Right lobe of liver (tissue), 6 donors: ENCODE measurements around the gene MAP7D1. TPM values are rescaled to one million over a fixed set of nuclear protein-coding genes. Genes with fewer than 3 reads are reported as not detected.

ENCODE experiments used
- ATAC-seq, 4 donors: fragments of 200-7000 bp; cut with Tn5 transposase; one replicate each; pipeline ENCODE4 v1.9.1; 2020; ENCODE audit warnings: mild to moderate bottlenecking in 4 of 4, moderate library complexity in 4 of 4
- DNase-seq, 3 donors: peaks; one replicate each; pipeline ENCODE4 v3.0.0-alpha.2; 2020
- H3K27ac ChIP-seq, 3 donors: fragments of 200-600 bp; one replicate each; pipeline ENCODE4 v1.8.0; 2022
- H3K27me3 ChIP-seq, 2 donors: fragments of 200-600 bp; one replicate each; pipeline ENCODE4 v1.8.0; 2022
- H3K36me3 ChIP-seq, 4 donors: fragments of 200-600 bp; sonication (generic) in 1 of 4; one replicate each; pipeline versions ENCODE4 v1.5.1 to v1.8.0; 2017 to 2022; ENCODE audit warnings: control low read depth in 1 of 4
- H3K4me1 ChIP-seq, 4 donors: fragments of 200-600 bp; sonication (generic) in 1 of 4; one replicate each; pipeline versions ENCODE4 v1.5.1 to v1.8.0; 2017 to 2022; ENCODE audit warnings: control low read depth in 1 of 4
- H3K4me3 ChIP-seq, 3 donors: fragments of 200-600 bp; one replicate each; pipeline ENCODE4 v1.8.0; 2022
- H3K9me3 ChIP-seq, 4 donors: fragments of 200-600 bp; sonication (generic) in 1 of 4; one replicate each; pipeline versions ENCODE4 v1.5.1 to v1.8.0; 2017 to 2022; ENCODE audit warnings: control low read depth in 1 of 4
- POLR2A ChIP-seq: fragments of 450-650 bp; IDR thresholded peaks from one replicate; pipeline ENCODE4 v1.6.1; 2017; ENCODE audit warnings: antibody characterized with exemption, mild to moderate bottlenecking
- WGBS: methylation state at CpG from one replicate; pipeline ENCODE4 v1.1.6; 2018; ENCODE audit warnings: low coverage, low lambda C conversion rate; ENCODE audit not compliant: insufficient coverage; ENCODE audit errors: missing lambda C conversion rate; 5-methylcytosine and 5-hydroxymethylcytosine counted together
- intact Hi-C, 2 donors: fragments of 100-400 bp; cut with DNase I; formaldehyde crosslinking; loops; one replicate each; pipeline versions ENCODE4 v1.11.2 to v1.14.1; 2022
- total RNA-seq, 6 experiments: library from RNA; depleted of rRNA in 2 of 6; stranded (reverse); fragments of >200 nt in 2 of 6; fragmentation: NEBNext Ultra II Directional in 3 of 6; extraction: Animal tissue kit (Norgen Biotek cat#: 25700) in 3 of 6; gene quantifications; one replicate each; pipeline versions ENCODE4 v1.1.0 to v1.2.4, GENCODE V29; 2016 to 2023
- TF ChIP-seq, protein P1 (sequence below), 4 donors: fragments of 200-600 bp in 3 of 4; fragments of 450-650 bp in 1 of 4; IDR thresholded peaks; one replicate each; pipeline versions ENCODE4 v1.5.1 to v1.8.0; 2016 to 2022; ENCODE audit warnings: antibody characterized with exemption in 4 of 4, mild to moderate bottlenecking in 2 of 4
- donor health status: DM: no; HTN: yes; CAD: no.
- donor health status: DM: no; HTN: no; CAD: no.
- donor health status: DM: no; HTN: no; CAD: no.
- donor health status: DM: no; HTN: yes; CAD: no.
- donor health status: DM: no; HTN: yes; CAD: no.

MAP7D1 gene
- total RNA-seq, 6 experiments from 2014 or later: 10.2 to 28.2 (median 15.8) TPM

- H3K9me3 ChIP-seq: no peaks in the 10 kb centered on the region
- 44% methylated on average over 2 of the region's 7 CpGs for WGBS
- no peak for TF ChIP-seq POLR2A
- TF ChIP-seq, protein P1, sequence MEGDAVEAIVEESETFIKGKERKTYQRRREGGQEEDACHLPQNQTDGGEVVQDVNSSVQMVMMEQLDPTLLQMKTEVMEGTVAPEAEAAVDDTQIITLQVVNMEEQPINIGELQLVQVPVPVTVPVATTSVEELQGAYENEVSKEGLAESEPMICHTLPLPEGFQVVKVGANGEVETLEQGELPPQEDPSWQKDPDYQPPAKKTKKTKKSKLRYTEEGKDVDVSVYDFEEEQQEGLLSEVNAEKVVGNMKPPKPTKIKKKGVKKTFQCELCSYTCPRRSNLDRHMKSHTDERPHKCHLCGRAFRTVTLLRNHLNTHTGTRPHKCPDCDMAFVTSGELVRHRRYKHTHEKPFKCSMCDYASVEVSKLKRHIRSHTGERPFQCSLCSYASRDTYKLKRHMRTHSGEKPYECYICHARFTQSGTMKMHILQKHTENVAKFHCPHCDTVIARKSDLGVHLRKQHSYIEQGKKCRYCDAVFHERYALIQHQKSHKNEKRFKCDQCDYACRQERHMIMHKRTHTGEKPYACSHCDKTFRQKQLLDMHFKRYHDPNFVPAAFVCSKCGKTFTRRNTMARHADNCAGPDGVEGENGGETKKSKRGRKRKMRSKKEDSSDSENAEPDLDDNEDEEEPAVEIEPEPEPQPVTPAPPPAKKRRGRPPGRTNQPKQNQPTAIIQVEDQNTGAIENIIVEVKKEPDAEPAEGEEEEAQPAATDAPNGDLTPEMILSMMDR (IDR thresholded peaks at IDR 0.05): peak; percentile 40 to 53 (median 48)
- H3K27ac ChIP-seq: no peak overlapping the region
- H3K27me3 ChIP-seq: no peaks in the 10 kb centered on the region
- DNase-seq: no peak
- H3K36me3 ChIP-seq: peaks cover 4 to 30% (median 10%) of the 10 kb centered on the region in 4 donors
- intact Hi-C loops: no loop called here
- no peak overlapping the region for H3K4me3 ChIP-seq
- H3K4me1 ChIP-seq: no peaks in the 10 kb centered on the region
- peak; percentile 60 to 70 (median 68) for ATAC-seq
These were observed 21.2 kb upstream of the MAP7D1 start for GRCh38 chr1:36134505-36135329.

- Histone ChIP-seq H3K27me3 (no peaks in the 10 kb centered on the region), H3K9me3 (no peaks in the 10 kb centered on the region), H3K36me3 (peaks cover 6 to 33% (median 10%) of the 10 kb centered on the region in 4 donors), H3K4me3 (no peak overlapping the region), H3K4me1 (no peaks in the 10 kb centered on the region), H3K27ac (no peak overlapping the region)
- WGBS: 65% methylated on average over 6 of the region's 6 CpGs
- TF ChIP-seq, protein P1 (IDR thresholded peaks at IDR 0.05): no peak
- no peak for TF ChIP-seq POLR2A
- intact Hi-C loops: no loop called here
- DNase-seq (no peak), ATAC-seq (no peak)
These were observed 20.7 kb upstream of the MAP7D1 start for GRCh38 chr1:36135330-36135667.

DNA sequence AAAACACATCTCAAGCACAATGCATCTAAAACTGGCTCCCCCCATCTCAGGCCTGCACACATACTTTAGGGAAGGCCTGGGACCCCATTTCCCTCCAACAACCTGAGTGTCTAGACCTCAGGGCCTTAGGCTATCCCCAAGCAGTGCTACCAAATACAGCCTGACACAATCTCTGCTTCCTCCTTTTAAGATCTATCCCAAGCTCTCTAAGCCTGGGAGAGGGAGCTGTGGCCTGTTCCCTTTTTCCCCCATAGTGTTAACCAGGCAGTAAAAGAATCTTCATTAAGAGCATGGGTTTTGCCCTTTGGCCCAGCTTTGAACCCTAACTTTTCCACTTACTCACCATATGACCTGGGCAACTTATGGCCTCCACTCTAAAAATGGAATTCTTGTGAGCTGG, 20.2 kb upstream of the MAP7D1 start:
- no peak for TF ChIP-seq POLR2A
- TF ChIP-seq, protein P1 (IDR thresholded peaks at IDR 0.05): no peak
- Histone ChIP-seq H3K4me1 (no peaks in the 10 kb centered on the region), H3K27me3 (no peaks in the 10 kb centered on the region), H3K27ac (peak overlapping the region in 1 of 3 donors; percentile 23), H3K4me3 (no peak overlapping the region), H3K9me3 (no peaks in the 10 kb centered on the region), H3K36me3 (peaks cover 6 to 33% (median 10%) of the 10 kb centered on the region in 4 donors)
- DNase-seq (no peak), ATAC-seq (peak in 1 of 4 donors; percentile 11)
- intact Hi-C loops: no loop called here

GRCh38 chr1:36136535-36136934, 19.4 kb upstream of the MAP7D1 start:
- no peak overlapping the region for H3K4me3 ChIP-seq
- no peaks in the 10 kb centered on the region for H3K9me3 ChIP-seq
- DNase-seq (no peak), ATAC-seq (peak in 1 of 4 donors; percentile 66)
- no peaks in the 10 kb centered on the region for H3K4me1 ChIP-seq
- no peak for TF ChIP-seq POLR2A
- TF ChIP-seq, protein P1 (IDR thresholded peaks at IDR 0.05): no peak
- H3K27ac ChIP-seq: peak overlapping the region in 1 of 3 donors; percentile 23
- no CpG with 5 or more reads among the region's 1 CpG for WGBS
- no peaks in the 10 kb centered on the region for H3K27me3 ChIP-seq
- intact Hi-C loops: no loop called here
- peaks cover 6 to 33% (median 10%) of the 10 kb centered on the region in 4 donors for H3K36me3 ChIP-seq
